Measurements from ENCODE around the gene TNF. TPM values are rescaled to one million over a fixed set of nuclear protein-coding genes. Genes with fewer than 3 reads are reported as not detected.

Gene TNF
- total RNA-seq, 4 donors from 2014 or later: 0.67 to 3.4 TPM; not detected in 2

DNA sequence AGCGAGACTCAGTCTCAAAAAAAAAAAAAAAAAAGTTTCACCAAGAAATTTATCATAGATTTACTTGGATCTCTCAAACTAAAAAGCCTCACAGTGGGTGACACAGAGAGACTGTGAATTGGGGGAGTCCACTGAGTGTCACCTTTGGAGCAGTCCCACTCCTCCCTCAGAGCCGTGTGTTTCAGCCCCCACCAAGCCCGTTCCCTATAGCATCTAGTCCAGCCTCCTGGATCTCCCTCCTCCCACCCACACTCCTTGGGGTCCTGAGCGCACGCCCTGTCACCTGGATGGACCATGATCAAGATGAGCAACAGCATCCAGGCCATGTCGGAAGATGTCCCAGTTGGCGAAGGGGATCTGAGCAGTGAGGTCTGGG, 17.0 kb downstream of the TNF start:
- no peaks in the 10 kb centered on the region for H3K36me3 ChIP-seq
- H3K9me3 ChIP-seq: no peaks in the 10 kb centered on the region
- H3K27me3 ChIP-seq: no peaks in the 10 kb centered on the region
- DNase-seq: no peak
- no peak overlapping the region for H3K4me3 ChIP-seq
- TF ChIP-seq, protein P1, sequence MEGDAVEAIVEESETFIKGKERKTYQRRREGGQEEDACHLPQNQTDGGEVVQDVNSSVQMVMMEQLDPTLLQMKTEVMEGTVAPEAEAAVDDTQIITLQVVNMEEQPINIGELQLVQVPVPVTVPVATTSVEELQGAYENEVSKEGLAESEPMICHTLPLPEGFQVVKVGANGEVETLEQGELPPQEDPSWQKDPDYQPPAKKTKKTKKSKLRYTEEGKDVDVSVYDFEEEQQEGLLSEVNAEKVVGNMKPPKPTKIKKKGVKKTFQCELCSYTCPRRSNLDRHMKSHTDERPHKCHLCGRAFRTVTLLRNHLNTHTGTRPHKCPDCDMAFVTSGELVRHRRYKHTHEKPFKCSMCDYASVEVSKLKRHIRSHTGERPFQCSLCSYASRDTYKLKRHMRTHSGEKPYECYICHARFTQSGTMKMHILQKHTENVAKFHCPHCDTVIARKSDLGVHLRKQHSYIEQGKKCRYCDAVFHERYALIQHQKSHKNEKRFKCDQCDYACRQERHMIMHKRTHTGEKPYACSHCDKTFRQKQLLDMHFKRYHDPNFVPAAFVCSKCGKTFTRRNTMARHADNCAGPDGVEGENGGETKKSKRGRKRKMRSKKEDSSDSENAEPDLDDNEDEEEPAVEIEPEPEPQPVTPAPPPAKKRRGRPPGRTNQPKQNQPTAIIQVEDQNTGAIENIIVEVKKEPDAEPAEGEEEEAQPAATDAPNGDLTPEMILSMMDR (IDR thresholded peaks at IDR 0.05): no peak
- TF ChIP-seq POLR2A (IDR thresholded peaks at IDR 0.05): no peak
- H3K4me1 ChIP-seq: peaks cover 0 to 12% (median 8%) of the 10 kb centered on the region in 4 donors
- peak overlapping the region in 3 of 4 donors; percentile 35 to 83 (median 63) for H3K27ac ChIP-seq

DNA sequence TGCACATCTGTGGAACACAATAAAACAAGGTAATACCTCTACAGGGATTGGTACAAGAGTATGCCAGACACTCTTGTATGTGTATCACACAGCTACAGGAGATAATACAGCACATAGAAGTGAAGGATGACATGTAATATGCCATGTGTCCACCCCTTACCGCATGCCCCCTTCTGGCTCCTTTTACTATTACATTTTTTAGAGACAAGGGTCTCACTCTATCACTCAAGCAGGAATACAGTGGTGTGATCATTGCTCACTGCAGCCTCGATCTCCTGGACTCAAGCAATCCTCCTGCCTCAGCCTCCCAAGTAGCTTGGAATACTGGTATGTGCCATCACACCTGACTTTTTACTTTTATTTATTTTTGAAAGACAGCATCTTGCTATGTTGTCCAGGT, 21.6 kb downstream of the TNF start:
- Histone ChIP-seq H3K36me3 (no peaks in the 10 kb centered on the region), H3K27ac (peak overlapping the region in 1 of 4 donors; percentile 25), H3K9me3 (no peaks in the 10 kb centered on the region), H3K27me3 (no peaks in the 10 kb centered on the region), H3K4me1 (peaks cover 0 to 9% (median 3%) of the 10 kb centered on the region in 4 donors), H3K4me3 (no peak overlapping the region)
- TF ChIP-seq, protein P1 (IDR thresholded peaks at IDR 0.05): peak; percentile 39 to 59 (median 45)
- TF ChIP-seq POLR2A (IDR thresholded peaks at IDR 0.05): no peak
- DNase-seq: no peak

DNA sequence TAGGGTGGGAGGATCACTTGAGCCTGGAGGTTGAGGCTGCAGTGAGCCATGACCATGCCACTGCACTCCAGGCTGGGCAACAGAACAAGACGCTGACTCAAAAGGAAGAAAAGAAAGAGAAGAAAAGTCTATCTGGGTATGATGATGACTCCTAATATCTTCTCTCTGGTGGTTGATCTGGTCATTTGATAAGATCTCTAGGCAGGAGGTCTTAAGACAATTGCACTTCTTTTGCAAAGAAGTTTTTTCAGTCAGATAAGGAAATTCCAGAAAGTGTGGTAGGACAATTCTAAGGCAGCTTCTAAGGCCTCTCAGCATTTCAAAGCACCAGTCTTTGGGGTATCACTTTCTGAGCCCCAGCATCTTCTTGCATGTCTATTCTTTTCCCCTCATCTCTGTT, 32.0 kb downstream of the TNF start:
- Histone ChIP-seq H3K4me1 (no peaks in the 10 kb centered on the region), H3K27ac (no peak overlapping the region), H3K9me3 (no peaks in the 10 kb centered on the region), H3K27me3 (no peaks in the 10 kb centered on the region), H3K4me3 (no peak overlapping the region), H3K36me3 (no peaks in the 10 kb centered on the region)
- TF ChIP-seq POLR2A (IDR thresholded peaks at IDR 0.05): no peak
- TF ChIP-seq, protein P1 (IDR thresholded peaks at IDR 0.05): no peak
- no peak for DNase-seq

DNA sequence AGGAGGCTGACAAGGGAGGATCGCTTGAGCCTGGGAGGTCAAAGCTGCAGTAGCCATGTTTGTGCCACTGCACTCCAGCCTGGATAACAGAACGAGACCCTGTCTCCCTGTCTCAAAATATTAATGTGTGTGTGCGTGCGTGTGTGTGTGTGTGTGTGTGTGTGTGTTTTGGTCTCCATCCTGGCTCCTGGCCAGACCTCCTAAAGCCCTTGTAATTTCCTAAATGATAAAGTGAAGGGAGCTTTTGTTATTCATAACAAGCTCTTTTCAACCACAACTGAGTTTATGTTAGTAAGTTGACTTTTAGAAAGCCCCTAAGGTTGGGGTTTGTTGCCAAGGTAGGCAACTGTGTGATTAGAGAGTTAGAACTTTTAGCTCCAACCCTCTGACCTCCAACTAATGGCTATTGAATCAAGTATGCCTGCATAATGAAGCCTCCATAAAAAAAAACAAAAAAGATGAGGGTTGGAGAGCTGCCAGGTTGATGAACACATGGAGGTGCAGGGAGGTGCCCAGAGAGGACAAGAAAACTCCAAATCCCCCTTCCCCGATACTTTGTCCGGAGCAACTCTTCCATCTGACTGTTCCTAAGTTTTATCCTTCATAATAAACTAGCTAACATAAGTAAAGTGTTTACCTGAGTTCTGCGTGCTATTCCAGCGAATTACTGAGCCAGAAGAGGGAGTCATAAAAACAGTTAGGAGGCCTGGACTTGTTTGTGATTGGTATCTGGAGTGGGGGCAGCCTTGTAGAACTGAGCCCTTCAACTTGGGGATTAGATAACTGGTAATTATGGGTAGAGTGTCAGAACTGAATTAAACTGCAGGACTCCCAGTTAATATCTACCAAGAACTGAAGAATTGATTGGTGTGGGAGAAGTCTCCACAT, 34.4 kb downstream of the TNF start:
- TF ChIP-seq, protein P1 (IDR thresholded peaks at IDR 0.05): no peak
- TF ChIP-seq POLR2A (IDR thresholded peaks at IDR 0.05): no peak

DNA sequence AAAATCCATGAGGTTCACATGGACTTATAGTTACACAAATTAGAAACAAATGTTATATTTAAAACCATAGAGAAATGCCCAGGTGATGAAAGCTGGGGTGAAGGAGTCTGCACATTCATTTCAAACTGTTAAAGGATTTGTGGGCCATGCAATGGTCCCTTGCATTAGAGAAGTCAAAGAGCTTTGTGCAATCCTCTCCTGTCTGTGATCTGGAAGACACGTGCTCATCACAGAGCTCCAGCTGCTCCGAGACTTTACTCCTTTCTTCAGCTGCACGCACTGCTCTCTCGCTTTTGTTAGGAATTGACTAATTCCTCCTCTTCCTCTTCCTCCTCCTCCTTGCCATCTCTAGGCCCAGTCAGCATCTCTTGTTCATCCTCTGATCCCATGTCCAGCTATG, 35.6 kb downstream of the TNF start:
- DNase-seq: no peak
- no peaks in the 10 kb centered on the region for H3K27me3 ChIP-seq
- no peaks in the 10 kb centered on the region for H3K9me3 ChIP-seq
- H3K27ac ChIP-seq: no peak overlapping the region
- no peak overlapping the region for H3K4me3 ChIP-seq
- peaks cover 0 to 14% (median 7%) of the 10 kb centered on the region in 4 donors for H3K4me1 ChIP-seq
- H3K36me3 ChIP-seq: no peaks in the 10 kb centered on the region
- TF ChIP-seq POLR2A (IDR thresholded peaks at IDR 0.05): no peak
- TF ChIP-seq, protein P1 (IDR thresholded peaks at IDR 0.05): no peak

More for the DNA sequence above, 34.4 kb downstream of the TNF start:
- no peaks in the 10 kb centered on the region for H3K27me3 ChIP-seq
- H3K27ac ChIP-seq: no peak overlapping the region
- peaks cover 0 to 8% (median 0%) of the 10 kb centered on the region in 4 donors for H3K4me1 ChIP-seq
- no peak for DNase-seq
- no peak overlapping the region for H3K4me3 ChIP-seq
- H3K9me3 ChIP-seq: no peaks in the 10 kb centered on the region
- no peaks in the 10 kb centered on the region for H3K36me3 ChIP-seq

Measured in Peyer's patch (tissue), 4 donors.